ENCODE measurements around the gene CCDC188.

DNA sequence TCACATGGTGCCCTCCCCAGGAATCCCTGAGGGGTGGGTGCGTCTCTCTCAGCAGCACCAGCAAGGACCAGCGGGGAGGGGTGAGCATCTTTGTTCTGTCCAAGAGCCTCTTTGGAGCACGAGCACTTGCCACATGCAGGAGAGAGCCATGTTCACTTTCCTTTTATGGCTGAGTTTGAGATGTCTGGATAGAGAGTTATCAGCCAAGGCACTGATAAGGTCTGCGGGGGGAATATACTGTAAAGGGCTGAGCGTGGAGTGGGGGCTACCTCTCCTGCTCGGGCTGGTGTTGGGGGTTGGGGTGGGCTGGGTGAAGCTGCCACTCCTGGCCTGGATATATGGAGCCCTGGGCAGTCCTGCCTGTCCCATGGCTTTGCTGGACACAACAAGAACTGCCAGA, 34.9 kb upstream of the CCDC188 start:
- no peak for TF ChIP-seq LEF1 (IDR thresholded peaks at IDR 0.05; ENCODE audit: borderline replicate concordance)
- TF ChIP-seq SUZ12 (IDR thresholded peaks at IDR 0.05), result no peak
- TF ChIP-seq BHLHE40 (IDR thresholded peaks at IDR 0.05; ENCODE audit: borderline replicate concordance), result no peak
- no peak for TF ChIP-seq SP1 (IDR thresholded peaks at IDR 0.05)
- TF ChIP-seq L3MBTL2 (conservative IDR thresholded peaks at IDR 0.05), result no peak
- TF ChIP-seq ZNF384 (IDR thresholded peaks at IDR 0.05), result no peak
- no peak for TF ChIP-seq FOXA1 (IDR thresholded peaks at IDR 0.05)
- TF ChIP-seq ELF4 (IDR thresholded peaks at IDR 0.05), result no peak
- no peak for TF ChIP-seq FOXM1 (IDR thresholded peaks at IDR 0.05; ENCODE audit: borderline replicate concordance)
- no peak for TF ChIP-seq NFRKB (IDR thresholded peaks at IDR 0.05)
